HG03139 (cell line): Measurements from ENCODE around the gene DLG2.

Experiments used
- ATAC-seq: cut with Tn5 transposase; IDR thresholded peaks from one replicate; pipeline ENCODE4 v1.9.1; 2021; ENCODE audit not compliant: unreplicated experiment

Gene DLG2

DNA sequence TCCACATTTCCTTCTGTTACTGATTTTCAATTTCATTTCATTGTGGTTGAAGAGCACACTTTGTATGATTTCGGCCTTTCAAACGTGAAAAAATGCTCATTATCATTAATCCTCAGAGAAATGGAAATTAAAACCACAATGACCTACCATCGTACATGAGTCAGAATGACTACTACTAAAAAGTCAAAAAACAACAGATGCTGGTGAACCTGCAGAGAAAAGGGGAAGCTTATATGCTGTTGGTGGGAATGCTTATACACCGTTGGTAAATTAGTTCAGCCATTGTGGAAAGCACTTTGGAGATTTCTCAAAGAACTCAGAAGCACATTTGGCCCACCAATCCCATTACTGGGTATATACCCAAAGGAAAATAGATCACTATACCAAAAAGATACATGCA lies 57.6 kb downstream of the DLG2 start:
- ATAC-seq = no peak

- ATAC-seq = no peak
These were observed 68.7 kb downstream of the DLG2 start for GRCh38 chr11:85558411-85558810.

GRCh38 chr11:85551881-85552280 lies 75.3 kb downstream of the DLG2 start:
- no peak for ATAC-seq

DNA sequence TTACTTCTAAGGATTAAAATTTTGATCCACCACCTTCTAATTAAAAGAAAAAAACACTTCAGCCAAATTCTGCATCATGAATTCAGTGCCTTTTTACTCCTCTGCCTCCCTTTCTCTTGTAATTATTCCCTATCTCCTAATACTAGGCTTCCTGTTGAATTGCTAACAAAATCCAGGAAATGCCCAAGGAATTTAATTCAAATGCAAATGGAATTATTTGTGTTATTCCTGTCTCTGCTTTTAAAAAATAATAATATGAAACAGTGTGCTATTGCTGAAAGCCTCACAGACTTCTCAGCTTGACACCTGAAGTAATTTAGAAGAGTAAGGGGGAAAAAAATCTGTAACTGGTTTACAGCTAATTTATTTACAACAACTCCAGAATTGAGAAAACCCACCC lies 85.5 kb downstream of the DLG2 start:
- ATAC-seq = no peak

DNA sequence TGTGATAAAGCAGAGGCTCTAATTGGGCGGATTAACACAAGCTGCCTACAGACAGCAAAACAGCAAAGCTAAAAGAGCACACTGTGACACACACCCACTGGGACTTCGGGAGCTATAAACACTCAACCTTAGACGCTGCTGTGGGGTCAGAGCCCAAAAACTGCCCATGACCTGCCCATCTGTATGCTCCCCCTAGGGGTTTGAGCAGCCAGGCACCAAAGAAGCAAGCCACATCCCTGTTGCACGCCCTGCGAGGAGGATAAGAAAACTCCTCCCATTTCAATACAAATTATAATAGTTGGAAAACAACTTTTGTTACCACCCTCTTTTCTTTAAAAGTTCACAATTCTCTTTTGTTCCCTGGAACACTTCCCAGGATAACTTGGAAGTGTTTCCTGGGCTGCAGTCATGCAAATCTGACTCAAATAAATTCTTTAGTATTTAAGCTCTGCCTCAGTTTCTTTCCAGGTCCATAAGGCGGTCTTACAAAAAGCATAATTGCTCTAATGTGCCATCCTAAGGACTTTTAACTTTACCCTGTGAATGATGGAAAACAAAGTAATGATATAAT lies 86.4 kb downstream of the DLG2 start:
- ATAC-seq = no peak

DNA sequence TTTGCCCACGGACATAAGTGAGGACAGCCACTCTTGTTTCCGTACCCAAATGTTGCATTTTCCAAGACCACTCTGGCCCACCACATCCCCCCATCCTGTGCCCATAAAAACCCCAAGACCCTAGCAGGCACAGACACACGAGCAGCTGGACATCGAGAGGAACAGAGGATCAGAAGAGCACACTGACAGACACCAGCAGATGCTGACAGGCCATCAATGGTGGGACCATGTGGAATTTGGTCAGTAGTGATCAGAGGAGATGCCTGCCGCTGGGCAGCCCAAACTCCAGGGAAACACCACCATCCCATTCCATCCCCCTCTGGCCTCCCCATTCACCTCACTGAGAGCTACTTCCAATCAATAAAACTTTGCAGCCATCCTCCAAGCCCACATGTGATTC lies 87.0 kb downstream of the DLG2 start:
- no peak for ATAC-seq

GRCh38 chr11:85539740-85540139 lies 87.4 kb downstream of the DLG2 start:
- no peak for ATAC-seq

DNA sequence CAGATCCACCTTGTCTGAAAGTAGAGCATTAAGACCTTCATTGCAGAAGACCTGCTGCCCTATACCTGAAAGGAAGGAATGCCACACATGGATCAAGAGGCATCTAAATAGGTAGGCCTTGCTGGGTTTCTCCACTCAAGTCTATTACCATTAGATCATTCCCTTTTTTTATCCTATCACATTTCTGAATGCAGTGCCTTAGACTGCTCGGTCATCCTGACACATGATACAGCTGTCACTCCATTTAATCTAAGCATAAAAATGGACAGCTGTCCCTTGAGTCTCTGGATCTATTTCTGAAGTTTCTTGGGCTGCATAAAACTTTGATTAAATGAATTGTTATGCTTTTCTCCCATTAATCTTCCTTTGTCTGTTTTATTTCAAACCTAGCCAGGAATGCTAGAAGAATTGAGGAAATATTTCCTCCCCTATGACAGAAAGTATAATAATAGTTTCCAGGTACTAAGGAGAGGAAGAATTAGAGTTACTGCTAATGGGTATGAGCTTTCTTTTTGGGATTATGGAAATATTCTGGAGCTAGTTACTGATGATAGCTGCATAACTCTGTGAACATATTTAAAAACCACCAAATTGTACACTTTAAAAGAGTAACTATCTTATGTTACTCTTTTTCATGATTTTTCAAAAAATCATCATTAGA lies 88.0 kb downstream of the DLG2 start:
- ATAC-seq = no peak

DNA sequence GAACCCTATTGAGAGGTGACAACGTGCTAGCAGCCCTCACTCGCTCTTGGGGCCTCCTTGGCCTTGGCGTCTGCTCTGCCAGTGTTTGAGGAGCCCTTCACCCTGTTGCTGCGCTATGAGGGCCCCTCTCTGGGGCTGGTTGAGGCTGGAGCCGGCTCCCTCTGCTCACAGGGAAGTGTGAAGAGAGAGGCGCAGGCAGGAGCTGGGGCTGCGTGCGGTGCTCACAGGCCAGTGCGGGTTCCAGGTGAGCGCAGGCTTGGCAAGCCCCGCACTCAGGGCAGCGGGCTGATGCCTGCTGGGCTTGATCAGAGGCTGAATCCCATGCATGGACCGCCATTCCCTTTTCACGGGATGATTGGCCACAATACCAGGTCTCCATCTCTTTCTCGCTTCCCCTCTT lies 90.7 kb downstream of the DLG2 start:
- ATAC-seq = no peak

- ATAC-seq = no peak
These were observed 92.3 kb downstream of the DLG2 start for GRCh38 chr11:85534806-85535205.

- ATAC-seq = no peak
These were observed 95.8 kb downstream of the DLG2 start for GRCh38 chr11:85531191-85531897.

DNA sequence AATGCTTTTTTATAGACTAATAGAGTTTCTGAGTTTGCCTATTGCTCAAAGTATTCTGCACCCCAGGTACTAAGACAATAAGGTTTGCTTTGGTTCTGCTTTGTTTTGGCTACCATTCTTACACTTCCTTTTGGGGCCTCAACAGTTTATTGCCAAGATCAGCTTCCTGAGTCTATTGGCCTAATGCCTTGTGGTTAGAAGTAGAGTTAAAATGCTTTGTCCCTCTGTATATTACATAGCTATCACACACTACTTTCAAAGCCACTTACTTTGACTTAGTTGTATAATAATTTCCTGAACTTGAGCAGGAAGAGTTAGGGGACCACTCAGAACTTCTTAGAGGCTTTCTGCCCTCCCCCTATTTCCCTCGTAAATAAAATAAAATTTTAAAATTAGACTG lies 96.5 kb downstream of the DLG2 start:
- no peak for ATAC-seq

GRCh38 chr11:85526564-85526963 lies 100.6 kb downstream of the DLG2 start:
- ATAC-seq = no peak

DNA sequence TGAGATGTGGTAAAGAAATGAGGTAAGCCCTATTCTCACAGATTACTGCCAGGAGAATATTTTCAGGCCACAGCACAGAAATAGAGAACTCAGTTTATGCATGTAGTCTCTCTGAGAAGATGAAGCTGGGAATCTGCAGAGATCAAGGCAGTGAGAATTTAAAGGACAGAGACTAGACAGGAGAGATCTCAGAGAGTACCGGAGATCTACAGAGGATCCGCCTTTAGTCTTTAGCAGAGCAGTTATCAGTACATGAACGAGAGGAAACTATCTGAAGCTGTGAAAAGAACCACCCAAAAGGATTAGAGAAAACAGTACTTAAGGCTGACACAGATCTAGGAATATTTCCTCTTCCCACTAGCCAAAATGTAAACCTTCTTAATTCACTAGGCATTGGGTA lies 101.5 kb downstream of the DLG2 start:
- no peak for ATAC-seq

DNA sequence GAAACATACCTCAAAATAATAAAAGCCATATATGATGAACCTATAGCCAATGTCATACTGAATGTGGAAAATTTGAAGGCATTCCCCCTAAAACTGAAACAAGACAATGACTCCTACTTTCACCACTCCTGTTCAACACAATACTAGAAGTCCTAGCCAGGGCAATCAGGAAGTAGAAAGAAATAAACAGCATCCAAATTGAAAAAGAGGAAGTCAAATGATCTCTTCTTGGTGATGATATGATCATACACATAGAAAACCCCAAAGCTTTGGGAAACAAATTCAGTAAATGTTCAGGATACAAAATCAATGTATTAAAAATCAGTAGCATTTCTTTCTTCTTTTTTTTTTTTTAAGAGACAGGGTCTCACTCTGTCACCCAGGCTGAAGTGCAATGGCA lies 109.9 kb downstream of the DLG2 start:
- ATAC-seq = no peak

GRCh38 chr11:85495918-85496317 lies 131.2 kb downstream of the DLG2 start:
- no peak for ATAC-seq

DNA sequence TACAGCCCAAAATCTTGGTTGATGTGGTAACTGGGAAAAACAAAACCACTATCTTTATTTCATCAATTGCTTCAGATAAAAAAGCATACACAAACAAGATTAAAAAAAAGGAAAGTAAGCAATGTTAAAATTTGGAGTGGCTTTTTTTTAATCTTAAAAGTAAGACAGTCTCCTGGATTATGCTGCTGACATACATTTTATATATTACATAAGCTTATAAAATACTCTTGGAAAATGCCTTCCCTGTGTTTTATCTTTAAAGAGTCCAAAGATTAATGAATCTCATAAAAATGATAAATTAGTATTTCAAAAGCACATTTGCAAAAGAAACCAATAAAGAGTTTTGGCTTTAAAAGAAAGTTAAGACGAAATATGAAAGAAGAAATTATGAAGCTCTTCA lies 132.7 kb downstream of the DLG2 start:
- no peak for ATAC-seq

DNA sequence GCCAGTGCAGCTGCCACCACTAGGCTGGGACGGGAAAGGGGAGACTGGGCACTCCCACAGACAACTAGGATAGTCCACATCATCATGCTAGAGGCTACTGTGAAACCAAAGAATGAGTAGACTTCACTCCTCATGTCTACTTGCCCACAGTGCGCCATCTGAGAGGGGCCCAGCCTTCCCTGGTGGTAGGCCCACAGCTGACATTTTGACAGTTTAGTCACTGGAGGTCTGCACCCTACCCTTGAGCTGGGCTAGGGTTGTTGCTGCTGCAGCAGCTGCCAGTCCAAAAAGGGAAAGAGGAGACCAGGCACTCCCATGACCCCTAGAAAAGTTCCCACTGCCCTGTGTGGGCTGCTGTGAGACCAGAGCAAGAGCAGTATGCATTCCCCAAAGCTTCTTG lies 141.2 kb downstream of the DLG2 start:
- no peak for ATAC-seq

DNA sequence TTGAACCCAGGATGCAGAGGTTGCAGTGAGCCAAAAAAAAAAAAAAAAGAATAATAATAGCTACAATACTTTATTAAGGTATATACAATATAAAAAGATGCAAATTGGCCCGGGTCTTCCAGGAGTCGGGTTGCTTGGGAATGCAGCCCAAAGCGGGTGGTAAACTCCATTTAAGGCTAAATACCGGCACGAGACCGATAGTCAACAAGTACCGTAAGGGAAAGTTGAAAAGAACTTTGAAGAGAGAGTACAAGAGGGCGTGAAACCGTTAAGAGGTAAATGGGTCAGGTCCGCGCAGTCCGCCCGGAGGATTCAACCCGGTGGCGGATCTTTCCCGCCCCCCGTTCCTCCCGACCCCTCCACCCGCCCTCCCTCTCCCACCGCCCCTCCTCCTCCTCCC lies 143.3 kb downstream of the DLG2 start:
- no peak for ATAC-seq

DNA sequence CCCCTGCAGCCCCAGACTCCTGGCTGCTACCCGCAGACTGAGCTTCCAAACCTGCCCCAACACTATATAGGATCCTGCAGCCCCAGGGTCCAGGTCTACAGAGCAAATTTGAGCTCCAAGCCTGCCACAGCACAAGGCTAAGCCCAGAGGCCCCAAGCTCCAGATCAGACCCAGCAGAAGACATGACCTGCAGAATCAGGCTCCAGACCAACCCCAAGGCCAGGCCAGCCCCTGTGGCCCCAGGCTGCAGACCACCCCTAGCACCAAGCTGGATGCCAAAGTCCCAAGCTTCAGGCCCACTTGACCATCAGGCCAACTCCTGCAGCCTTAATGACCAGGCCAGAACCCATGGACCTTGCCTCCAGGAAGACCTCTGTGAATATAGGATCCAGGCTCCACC lies 145.3 kb downstream of the DLG2 start:
- ATAC-seq = no peak

- no peak for ATAC-seq
These were observed 151.3 kb downstream of the DLG2 start for GRCh38 chr11:85475660-85476517.

GRCh38 chr11:85472953-85473352 lies 154.2 kb downstream of the DLG2 start:
- ATAC-seq = no peak
